ENCODE data around the gene PTGES2. TPM values are rescaled to one million over a fixed set of nuclear protein-coding genes. Genes with fewer than 3 reads are reported as not detected.

Gene PTGES2
- total RNA-seq, 1 experiment from 2014 or later = 25.7 TPM

DNA sequence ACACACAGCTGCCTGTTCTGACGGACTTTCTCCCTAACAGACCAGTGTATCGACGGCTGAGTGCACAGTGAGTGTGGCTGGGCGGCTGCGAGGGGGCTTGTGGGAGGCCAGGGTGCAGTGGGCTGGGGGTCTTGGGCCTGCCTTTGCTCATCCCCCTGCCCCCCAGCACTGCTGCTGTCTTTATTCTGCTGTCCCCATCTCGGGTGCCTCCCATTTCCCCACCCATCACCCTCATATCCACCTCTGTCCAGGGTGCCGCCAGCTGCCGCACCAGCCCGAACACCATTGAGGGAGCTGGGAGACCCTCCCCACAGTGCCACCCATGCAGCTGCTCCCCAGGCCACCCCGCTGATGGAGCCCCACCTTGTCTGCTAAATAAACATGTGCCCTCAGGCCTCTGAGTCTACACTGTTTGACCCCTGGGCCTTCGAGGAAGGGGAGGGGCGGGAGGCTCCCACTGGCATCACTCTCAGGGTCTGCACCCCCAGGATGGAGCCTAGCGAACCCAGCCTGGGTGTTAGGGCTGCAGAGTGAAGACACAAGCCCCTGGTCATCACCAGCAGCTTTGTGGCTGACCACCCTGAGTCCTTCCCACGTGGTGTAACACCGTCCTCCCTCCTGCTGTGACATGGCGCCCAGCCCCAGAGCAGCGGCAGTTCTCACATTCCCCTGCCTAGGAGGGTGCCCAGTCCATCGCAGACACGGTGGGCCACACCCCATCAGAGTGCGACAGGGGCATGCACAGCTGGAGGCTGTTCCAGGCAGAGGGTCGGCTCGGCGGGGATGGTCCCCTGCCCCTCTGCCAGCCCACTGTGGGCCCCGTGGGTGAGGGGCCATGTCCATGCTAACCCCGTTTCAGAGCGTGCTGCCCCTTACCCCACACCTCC is 25.8 kb upstream of the PTGES2 start:
- no peak for DNase-seq (ENCODE audit: low spot score)

DNA sequence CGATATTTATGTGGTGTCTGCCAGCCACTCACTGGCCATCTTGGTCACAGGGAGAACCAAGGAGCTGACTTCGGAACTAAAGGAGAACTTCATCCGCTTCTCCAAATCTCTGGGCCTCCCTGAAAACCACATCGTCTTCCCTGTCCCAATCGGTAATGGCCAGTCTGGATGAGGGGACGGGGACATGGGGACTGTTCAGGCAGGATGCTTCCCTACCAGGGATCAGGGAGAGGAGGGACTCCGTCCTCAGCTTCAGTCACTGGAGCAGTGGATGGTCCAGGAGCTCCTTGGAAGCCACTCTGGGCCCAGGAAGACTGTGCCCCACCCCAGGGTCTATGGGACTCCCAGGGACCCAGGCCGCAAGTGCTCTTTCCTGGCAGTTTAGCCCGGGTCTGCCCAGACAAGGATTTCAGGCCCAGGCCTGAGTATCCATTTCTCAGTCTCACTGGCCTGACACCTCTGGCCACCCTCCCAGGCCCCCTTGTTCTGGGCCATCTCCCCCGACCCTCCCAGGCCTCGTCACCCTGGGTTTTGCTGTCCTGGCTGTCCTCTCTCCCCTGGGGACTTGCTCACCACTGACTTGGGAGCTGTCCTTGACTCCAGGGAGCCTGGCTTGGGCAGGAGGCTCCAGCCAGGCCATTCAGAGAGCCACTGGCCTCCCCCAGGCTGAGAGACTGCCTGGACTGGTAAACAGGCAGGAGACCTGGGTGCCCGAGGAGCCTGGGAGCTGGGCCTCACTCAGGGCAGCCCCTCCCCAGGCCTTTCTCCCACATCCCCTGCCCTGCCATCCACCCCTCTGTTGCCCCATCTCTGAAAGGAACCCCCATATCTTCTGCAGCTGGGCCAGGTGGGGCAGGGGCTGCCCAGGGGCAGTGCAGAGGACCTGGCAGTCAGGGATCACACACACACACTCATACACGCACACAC is 24.9 kb upstream of the PTGES2 start:
- DNase-seq (ENCODE audit: low spot score) = no peak

DNA sequence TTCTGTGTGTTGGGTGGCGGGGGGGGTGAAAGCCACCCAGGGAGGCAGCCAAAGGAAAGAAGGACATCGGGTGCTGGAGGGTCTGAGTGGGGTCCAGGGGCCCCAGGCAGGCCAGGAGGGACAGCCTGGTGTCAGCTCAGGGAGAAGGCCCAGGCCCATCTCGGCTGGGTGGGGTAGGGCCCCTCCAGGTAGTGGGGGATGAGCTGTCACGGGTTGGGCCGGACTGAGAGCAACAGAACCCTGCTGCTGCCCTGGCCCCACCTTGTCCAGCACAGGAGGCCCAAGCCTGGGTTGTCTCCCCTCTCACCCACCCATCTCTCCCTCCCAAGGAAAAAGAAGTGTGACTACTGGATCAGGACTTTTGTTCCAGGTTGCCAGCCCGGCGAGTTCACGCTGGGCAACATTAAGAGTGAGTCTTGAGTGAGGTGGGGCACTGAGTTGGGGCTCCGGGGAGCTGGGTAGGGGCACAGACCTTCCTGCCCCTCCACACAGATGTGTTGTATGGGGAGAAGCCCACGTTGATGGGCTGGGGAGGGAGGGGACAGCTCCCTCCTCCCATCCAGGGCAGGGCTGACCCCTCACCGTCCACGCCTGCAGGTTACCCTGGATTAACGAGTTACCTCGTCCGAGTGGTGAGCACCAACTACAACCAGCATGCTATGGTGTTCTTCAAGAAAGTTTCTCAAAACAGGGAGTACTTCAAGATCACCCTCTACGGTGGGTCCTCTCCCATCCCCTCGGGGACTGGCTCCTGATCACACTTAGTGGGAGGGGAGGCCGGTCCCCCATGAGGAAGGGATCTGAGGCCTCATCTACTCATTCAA is 24.0 kb upstream of the PTGES2 start:
- no peak for DNase-seq (ENCODE audit: low spot score)

DNA sequence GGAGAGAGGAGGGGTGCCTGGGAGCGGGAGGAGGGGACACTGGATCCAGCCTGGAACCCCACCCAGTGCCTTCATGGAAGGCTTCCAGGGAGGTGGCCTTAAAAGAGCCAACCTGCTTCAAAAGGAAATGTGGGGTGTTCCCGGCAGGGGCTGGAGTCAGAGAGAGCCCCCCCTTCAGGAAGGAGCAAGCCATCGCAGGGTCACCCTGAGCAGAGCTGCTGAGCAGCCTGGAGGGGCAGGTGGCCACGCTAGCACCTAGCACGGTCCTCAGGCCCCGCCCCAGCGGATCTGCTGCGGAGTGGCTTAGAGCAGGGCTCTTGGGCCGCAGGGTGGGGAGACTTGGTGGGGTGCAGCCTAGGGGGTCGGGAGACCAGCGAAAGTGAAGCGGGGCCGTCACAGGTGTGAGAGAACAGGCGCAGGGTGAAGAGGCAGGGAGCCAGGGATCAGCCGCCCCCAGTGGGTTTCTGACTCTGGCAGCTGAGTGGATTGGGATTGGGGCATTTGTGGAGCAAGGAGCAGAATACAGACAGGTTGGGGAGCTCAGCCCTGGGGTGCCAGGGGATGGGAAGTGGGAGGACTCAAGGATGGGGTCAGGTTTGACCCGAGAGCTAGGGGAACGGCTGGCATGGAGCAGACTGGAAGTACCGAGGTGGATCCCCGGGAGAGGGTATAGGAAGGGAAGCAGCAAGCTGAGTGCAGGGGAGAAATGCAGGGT is 23.2 kb upstream of the PTGES2 start:
- no peak for DNase-seq (ENCODE audit: low spot score)

DNA sequence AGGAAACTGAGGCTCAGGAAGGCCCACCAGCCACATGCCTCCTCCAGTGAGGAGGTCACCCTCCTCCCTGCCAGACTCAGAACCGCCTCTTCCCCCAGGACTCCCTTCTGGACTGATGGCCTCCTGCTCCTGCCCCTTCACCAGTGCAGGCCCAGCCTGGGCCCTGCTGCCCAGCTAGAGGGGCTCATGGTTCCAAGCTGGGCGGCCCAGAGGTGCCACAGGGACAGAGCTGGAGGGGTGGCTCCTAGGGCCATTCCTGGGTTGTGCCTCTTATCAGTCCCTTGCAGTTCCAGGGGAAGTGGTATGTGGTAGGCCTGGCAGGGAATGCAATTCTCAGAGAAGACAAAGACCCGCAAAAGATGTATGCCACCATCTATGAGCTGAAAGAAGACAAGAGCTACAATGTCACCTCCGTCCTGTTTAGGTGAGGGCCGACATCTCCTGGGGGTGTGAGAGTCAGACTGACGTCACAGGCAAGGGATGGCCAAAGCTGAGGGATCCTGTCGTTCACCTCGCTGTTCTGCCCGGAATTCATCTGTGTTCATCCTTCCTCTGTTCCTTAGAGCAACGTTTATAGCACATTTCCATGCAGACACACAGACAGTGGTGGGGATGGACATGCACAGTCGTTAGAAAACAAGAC is 22.5 kb upstream of the PTGES2 start:
- no peak for DNase-seq (ENCODE audit: low spot score)

DNA sequence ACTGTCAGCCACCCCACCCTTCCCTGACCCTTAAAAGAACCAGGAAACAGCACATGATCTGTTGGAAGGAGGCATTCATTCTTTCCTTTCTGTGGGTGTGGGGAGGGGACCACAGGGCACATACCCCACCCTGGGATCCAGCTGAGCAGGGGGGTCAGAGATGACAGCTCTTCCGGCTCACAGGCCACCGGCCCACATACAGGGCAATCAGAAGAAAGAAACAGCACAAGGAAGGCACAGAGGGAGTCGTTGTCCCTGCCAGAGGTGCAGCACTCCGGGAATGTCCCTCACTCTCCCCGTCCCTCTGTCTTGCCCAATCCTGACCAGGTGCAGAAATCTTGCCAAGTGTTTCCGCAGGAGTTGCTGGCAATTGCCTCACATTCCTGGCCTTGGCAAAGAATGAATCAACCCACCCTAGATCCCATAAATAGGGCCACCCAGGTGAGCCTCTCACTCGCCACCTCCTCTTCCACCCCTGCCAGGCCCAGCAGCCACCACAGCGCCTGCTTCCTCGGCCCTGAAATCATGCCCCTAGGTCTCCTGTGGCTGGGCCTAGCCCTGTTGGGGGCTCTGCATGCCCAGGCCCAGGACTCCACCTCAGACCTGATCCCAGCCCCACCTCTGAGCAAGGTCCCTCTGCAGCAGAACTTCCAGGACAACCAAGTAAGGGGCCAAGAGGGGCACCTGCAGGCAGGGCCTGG is 21.6 kb upstream of the PTGES2 start, which contains the start of gene LCN2:
Gene LCN2 (plus strand): TSS at position 453 of the 701 bp plus-strand sequence. CDS start 73 bp downstream, at position 526.
- DNase-seq (ENCODE audit: low spot score) = no peak

DNA sequence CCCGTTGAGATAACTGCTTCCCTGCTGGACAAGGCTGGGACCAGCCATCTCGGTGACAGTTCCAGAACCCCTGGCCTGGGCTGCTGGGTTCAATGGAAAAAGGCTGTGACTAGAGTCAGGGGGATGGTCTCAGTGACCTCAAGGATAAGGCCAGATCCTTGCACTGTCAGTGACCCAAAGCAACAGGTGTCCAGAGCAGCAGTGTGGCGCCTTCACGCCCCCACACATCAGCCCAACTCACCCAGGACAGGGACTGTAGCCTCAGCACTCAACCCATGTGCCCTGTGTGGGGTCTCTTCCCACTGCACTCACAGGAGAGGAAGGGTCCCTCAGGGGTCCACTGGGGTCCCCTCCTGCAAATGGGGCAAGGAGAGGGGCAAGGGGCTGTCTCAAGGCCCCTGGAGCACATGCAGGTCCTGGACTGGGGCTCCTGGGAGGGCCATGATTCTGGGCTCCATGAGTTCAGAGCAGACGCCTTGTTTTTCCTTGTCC is 21.0 kb upstream of the PTGES2 start:
- DNase-seq (ENCODE audit: low spot score) = no peak

DNA sequence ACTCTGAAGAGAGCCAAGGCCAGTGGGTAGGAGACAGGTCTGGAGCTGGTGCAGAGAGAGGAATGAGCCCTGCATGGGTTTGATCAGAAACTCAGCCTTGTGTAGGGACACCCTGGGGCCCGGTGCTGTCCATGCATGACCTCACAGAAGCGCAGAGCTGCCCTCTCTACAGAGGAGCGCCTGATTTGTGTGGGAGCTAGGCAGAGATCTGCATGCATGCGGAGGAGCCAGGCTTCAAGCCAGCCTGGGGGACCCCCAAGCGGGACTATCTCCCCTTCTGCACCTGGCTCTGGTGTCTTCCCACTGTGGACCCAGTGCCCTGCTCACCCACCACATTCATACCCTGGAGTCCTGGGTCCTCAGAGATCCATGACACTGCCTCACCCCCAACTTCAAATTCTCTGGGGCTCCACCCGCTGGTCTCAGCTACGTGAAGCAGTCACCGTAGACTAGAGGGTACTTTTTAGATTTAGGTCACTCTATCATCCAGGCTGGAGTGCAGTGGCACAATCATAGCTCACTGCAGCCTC is 19.1 kb upstream of the PTGES2 start:
- DNase-seq (ENCODE audit: low spot score) = no peak

DNA sequence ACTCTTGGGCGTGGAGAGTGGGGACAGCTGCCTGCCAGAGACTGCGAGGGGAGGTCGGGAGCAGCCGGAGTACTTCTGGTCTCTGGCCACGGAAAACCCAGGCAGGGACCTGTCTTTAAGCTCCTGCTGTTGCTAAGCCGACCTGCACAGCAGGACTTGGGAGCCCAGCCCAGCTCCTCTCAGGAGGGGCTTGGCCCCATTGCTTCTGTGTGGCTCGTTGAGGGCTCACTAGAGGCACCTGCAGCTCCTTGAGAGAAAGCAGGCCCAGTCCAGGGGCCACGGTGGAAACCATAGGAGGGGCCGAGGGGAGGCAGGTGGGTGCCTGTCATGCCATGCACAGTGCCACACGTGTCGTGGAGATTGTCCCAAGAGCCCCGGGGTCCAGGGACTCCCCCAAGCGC is 18.4 kb upstream of the PTGES2 start:
- DNase-seq (ENCODE audit: low spot score) = no peak

DNA sequence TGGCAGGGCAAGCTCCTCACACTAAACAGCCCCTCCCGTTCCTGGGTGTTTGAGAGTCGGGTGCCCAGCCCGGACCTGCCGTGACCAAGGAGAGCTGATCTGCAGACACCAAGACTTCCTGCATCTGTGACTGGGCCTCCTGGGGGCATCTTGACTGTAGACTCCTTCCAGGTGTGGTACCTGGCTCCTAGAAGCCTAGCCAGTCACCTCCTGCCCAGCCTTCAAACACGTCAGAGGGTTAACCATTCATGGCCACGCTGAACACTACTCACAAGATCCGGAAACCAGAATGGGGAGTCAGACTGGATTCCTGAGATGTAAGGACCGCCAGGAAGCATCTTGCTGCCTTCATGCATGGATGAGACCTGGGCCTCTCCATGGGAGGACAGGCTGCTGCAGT is 18.0 kb upstream of the PTGES2 start:
- DNase-seq (ENCODE audit: low spot score) = no peak

DNA sequence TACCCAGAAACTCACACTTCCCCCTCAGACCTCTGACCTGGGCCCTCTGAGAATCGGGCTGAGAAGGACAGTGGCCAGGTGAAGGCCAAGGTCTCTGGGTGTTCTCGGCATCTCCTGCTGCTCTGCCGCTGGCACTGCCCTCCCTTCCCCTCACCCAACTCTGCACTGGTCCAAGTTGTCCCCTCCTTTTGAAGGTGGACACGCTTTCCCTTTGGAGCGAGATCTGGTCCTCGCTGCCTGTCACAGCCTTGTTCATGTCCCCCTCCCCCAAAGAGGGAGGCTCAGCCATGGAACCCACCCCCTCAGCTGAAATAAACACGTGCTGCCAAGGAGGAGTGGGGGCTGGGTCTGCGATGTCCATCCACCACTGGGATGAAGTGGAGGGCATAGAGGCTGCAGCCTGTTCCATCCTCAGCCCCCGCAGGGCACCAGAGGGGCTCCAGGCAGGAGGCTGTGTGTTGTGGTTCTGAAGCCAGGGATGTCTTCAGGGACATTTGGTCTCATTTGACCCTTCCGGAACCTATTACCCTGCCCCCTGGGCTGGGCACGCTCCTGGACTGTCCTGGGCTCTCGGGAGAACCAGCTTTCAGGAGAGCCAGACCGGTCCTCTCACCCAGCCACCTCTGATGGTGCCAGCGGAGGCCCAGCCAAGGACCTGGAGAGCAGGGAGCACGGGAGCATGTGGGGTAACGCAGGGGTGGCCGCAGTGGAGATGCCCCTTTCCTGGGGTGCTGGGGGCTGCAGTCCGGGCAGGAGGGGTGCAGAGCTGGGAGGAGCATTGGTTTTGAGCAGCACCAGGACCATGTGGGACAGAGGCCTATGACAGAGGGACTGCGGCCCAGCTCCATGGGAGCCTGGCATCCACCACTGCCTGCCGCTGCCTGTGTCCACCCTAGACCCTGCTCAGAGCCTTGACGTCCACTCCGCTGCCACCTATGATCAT is 17.0 kb upstream of the PTGES2 start:
- DNase-seq (ENCODE audit: low spot score) = no peak

DNA sequence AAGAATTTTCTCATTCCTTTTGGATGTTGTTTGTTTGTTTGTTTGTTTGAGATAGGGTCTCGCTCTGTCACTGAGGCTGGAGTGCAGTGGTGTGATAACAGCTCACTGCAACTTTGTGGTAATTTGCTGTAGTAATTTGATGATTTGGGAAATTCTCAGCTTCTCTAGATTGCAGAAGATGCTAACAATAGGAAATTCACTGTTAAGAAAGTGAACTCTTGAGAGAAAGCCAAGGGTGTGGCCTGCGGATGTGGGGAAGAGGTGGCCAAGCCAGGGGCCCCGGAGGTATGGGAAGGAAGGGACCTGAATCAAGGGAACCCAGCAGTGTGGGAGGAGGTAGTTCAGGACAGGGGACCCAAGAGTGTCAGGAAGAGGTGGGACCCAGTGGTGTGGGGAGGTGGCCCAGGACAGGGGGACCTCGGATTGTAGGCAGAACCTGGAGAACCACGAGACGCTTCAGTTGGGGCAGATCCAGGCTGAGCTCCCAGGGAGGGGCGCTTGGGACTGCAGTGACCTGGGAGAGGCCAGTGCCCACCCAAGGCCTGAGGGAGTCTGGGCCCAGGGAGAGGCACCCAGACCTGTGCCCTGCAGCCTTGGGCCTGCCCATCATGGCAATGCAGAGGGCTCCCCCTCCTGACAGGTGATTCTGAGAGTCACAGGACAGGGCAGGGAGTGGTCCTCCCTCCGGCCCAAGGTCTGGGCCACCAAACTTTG is 16.2 kb upstream of the PTGES2 start:
- DNase-seq (ENCODE audit: low spot score) = no peak

DNA sequence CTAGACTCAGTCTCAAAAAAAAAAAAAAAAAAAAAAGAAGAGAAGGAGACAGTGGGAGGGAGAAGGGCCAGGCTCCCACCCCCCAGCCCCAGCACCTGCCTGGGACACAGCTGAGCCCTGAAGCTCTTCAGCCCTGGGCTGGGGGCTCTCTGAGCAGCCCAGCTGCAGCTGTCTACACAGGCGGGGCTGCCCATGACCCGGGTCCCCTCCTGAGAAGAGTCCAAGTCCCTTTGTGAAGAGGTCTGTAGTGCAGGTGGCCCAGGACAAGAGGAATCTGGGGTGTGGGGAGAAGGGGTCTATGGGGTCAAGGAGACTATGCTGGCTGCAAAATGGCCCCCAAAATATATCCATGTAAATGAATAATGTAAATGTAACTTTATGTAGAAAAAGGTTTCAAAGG is 15.1 kb upstream of the PTGES2 start:
- DNase-seq (ENCODE audit: low spot score) = no peak

DNA sequence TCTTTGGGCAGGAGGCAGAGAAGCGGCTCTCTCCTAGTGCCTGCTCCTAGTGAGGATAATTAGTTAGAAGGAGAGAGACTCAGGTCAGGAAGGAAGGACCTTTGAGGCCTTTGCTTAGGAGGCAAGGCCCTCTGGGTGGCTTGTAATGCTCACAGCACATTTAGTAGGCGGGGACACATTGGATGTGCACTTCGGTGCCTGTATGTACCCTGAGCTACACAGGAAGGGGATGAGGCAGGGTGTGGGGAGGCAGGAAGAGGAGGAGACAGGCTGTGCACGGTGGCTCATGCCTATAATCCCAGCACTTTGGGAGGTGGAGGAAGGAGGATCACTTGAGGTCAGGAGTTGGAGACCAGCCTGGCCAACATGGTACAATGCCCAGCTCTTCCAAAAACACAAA is 14.5 kb upstream of the PTGES2 start:
- DNase-seq (ENCODE audit: low spot score) = no peak

DNA sequence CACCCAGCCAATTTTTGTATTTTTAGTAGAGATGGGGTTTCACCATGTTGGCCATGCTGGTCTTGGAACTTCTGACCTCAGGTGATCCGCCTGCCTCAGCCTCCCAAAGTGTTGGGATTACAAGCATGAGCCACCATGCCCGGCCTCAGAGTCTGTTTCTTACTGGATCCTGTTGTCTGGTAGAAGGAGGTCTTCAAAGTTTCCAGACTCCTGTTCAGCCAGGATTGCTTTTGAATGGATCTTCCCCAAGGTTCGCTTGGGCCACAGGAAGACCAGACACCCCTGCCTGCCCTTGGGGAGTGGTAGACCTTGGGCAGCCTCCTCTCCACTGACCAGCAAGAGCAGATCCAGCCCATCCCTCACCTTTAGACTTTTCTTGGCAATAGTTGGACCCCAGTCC is 14.1 kb upstream of the PTGES2 start:
- no peak for DNase-seq (ENCODE audit: low spot score)

DNA sequence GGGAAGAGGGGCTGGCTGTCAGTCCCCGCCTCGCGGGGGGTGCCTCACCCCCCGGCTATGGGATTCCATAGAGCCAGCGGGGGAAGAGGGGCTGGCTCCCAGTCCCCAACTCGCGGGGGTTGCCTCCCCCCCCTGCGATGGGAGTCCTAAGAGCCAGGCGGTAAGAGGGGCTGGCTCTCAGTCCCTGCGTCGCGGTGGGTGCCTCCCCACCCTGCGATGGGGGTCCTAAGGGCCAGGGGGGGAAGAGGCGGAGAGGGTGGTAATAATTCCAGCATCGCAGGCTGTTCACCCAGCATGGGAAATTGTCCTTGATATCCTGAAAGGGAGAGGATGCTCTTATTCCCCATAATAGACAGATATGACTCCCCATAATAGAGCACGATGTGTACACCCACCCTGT is 12.1 kb upstream of the PTGES2 start:
- DNase-seq (ENCODE audit: low spot score) = no peak

DNA sequence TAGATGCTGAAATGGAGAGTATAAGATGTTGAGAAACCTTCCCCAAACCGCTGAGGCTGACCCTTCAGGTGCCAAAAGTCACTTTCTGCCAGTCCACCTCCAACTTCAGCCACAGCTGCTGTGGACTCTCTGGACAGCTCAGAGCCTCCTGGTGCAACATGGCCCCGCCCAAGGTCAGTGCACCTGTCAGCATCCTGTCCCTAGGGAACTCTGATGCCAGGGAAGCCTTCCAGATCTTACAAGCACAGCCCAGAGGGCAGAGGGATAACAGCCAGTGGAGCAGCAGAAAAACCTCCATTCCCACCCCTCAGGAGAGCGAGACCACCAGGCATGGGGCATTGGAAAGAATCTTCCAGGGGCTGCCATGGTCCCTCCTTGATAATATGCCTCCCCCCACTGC is 10.5 kb upstream of the PTGES2 start:
- DNase-seq (ENCODE audit: low spot score) = no peak
